Activated CD8-positive, alpha-beta memory T cell treated with anti-CD3 and anti-CD28 coated beads, Interleukin-2, amount 50 U/mL, for 4 hours (primary cell): ENCODE data around the gene AKAP6.
"Not testable (repeated sequence)": the region's sequence is repeated elsewhere in the genome, so short reads cannot be mapped to it uniquely, and the experiment has no call there.

Source experiments
- DNase-seq: peaks from one replicate; pipeline ENCODE4 v3.0.0-alpha.2; 2020

AKAP6 gene

GRCh38 chr14:32786886-32787285 is 457.8 kb downstream of the AKAP6 start:
- no peak for DNase-seq

- DNase-seq = not testable (repeated sequence)
Measured at GRCh38 chr14:32793033-32793432, 463.9 kb downstream of the AKAP6 start.

GRCh38 chr14:32800320-32800719 is 471.2 kb downstream of the AKAP6 start:
- DNase-seq = no peak

- no peak for DNase-seq
Measured at GRCh38 chr14:32802295-32802694, 473.2 kb downstream of the AKAP6 start.

- no peak for DNase-seq
Measured at GRCh38 chr14:32805979-32806378, 476.9 kb downstream of the AKAP6 start.

GRCh38 chr14:32808644-32809043 is 479.5 kb downstream of the AKAP6 start:
- no peak for DNase-seq

- no peak for DNase-seq
Measured at GRCh38 chr14:32809255-32809654, 480.2 kb downstream of the AKAP6 start.

GRCh38 chr14:32813401-32813800 is 484.3 kb downstream of the AKAP6 start:
- DNase-seq = no peak

- DNase-seq = no peak
Measured at GRCh38 chr14:32814721-32815120, 485.6 kb downstream of the AKAP6 start.

GRCh38 chr14:32816588-32816987 is 487.5 kb downstream of the AKAP6 start:
- DNase-seq = no peak

GRCh38 chr14:32817780-32818179 is 488.7 kb downstream of the AKAP6 start:
- no peak for DNase-seq

- DNase-seq = no peak
Measured at GRCh38 chr14:32818581-32818980, 489.5 kb downstream of the AKAP6 start.

GRCh38 chr14:32820181-32820580 is 491.1 kb downstream of the AKAP6 start:
- DNase-seq = no peak

- DNase-seq = no peak
Measured at GRCh38 chr14:32820682-32821081, 491.6 kb downstream of the AKAP6 start.

GRCh38 chr14:32821964-32822653 is 493.0 kb downstream of the AKAP6 start:
- DNase-seq = no peak

GRCh38 chr14:32823706-32824105 is 494.6 kb downstream of the AKAP6 start:
- no peak for DNase-seq

- no peak for DNase-seq
Measured at GRCh38 chr14:32824195-32824594, 495.1 kb downstream of the AKAP6 start.

GRCh38 chr14:32825058-32825457 is 496.0 kb downstream of the AKAP6 start:
- DNase-seq = no peak

- no peak for DNase-seq
Measured at GRCh38 chr14:32826404-32827082, 497.4 kb downstream of the AKAP6 start.

GRCh38 chr14:32827514-32827913 is 498.4 kb downstream of the AKAP6 start:
- no peak for DNase-seq

GRCh38 chr14:32835924-32836323 is 506.8 kb downstream of the AKAP6 start:
- no peak for DNase-seq

GRCh38 chr14:32841698-32842097 is 512.6 kb downstream of the AKAP6 start:
- no peak for DNase-seq

- DNase-seq = no peak
Measured at GRCh38 chr14:32846821-32847365, 517.8 kb downstream of the AKAP6 start.

- no peak for DNase-seq
Measured at GRCh38 chr14:32847867-32848266, 518.8 kb downstream of the AKAP6 start.
